ENCODE measurements around the gene NFATC1.

GRCh38 chr18:79529991-79530390, 134.3 kb downstream of the NFATC1 start:
- no peak for TF ChIP-seq GATA3 (IDR thresholded peaks at IDR 0.05; ENCODE audit: low read depth, low read length)
- TF ChIP-seq GATA2 (IDR thresholded peaks at IDR 0.05; ENCODE audit: low read depth, low read length): no peak

Measured in SH-SY5Y (cell line).